GM23338 (cell line): ENCODE measurements around the gene DNM2. TPM values are rescaled to one million over a fixed set of nuclear protein-coding genes. Genes with fewer than 3 reads are reported as not detected.

Source experiments
- ATAC-seq: fragments of 200-7000 bp; cut with Tn5 transposase; 3 replicates; pipeline ENCODE4 v1.9.1; 2020
- DNase-seq: peaks from one replicate; pipeline ENCODE4 v3.0.0-alpha.2; 2015; ENCODE audit warnings: low spot score
- H2AFZ ChIP-seq: fragments of 200-600 bp; sonication (generic); 2 replicates; pipeline ENCODE4 v1.8.0; 2016; ENCODE audit warnings: antibody characterized with exemption, mild to moderate bottlenecking, moderate library complexity
- H3F3A ChIP-seq: fragments of 200-600 bp; sonication (generic); replicated peaks from 2 replicates; pipeline ENCODE4 v1.8.0; 2017; ENCODE audit warnings: antibody characterized with exemption, mixed run types, low read depth
- H3K27ac ChIP-seq: fragments of 200-600 bp; sonication (generic); 2 replicates; pipeline ENCODE4 v1.6.1; 2016; ENCODE audit warnings: low read depth
- H3K27me3 ChIP-seq: fragments of 200-600 bp; sonication (generic); 2 replicates; pipeline ENCODE4 v1.8.0; 2016; ENCODE audit warnings: mild to moderate bottlenecking, mixed run types, moderate library complexity; ENCODE audit not compliant: insufficient read depth
- H3K36me3 ChIP-seq: fragments of 200-600 bp; sonication (generic); 2 replicates; pipeline ENCODE4 v1.8.0; 2016; ENCODE audit warnings: mild to moderate bottlenecking; ENCODE audit not compliant: insufficient read depth
- H3K4me1 ChIP-seq: fragments of 200-600 bp; sonication (generic); 2 replicates; pipeline ENCODE4 v1.8.0; 2016; ENCODE audit warnings: mild to moderate bottlenecking, moderate library complexity; ENCODE audit not compliant: insufficient read depth
- H3K4me2 ChIP-seq: fragments of 200-600 bp; sonication (generic); 2 replicates; pipeline ENCODE4 v1.7.1; 2017; ENCODE audit warnings: mixed run types
- H3K4me3 ChIP-seq: fragments of 200-600 bp; sonication (generic); 2 replicates; pipeline ENCODE4 v1.6.1; 2016; ENCODE audit warnings: mixed run types
- H3K79me2 ChIP-seq: fragments of 200-600 bp; sonication (generic); replicated peaks from 2 replicates; pipeline ENCODE4 v1.8.0; 2017; ENCODE audit warnings: mild to moderate bottlenecking; ENCODE audit not compliant: insufficient read depth
- H3K9me2 ChIP-seq: fragments of 200-600 bp; sonication (generic); 2 replicates; pipeline ENCODE4 v1.8.0; 2017; ENCODE audit not compliant: insufficient read depth
- H4K20me1 ChIP-seq: fragments of 200-600 bp; sonication (generic); replicated peaks from 2 replicates; pipeline ENCODE4 v1.8.0; 2017; ENCODE audit warnings: mild to moderate bottlenecking; ENCODE audit not compliant: insufficient read depth
- H3K27ac Mint-ChIP-seq: 2 replicates; pipeline ENCODE4 v1.8.0; 2020; ENCODE audit warnings: inconsistent platforms, mild to moderate bottlenecking, moderate library complexity, mixed read lengths
- H3K27me3 Mint-ChIP-seq: 3 replicates; pipeline ENCODE4 v1.8.0; 2022; ENCODE audit warnings: low read depth, mild to moderate bottlenecking, moderate library complexity, mixed read lengths, inconsistent platforms; ENCODE audit not compliant: insufficient read depth, poor library complexity
- H3K36me3 Mint-ChIP-seq: 3 replicates; pipeline ENCODE4 v1.8.0; 2021; ENCODE audit warnings: low read depth, mild to moderate bottlenecking, inconsistent platforms, moderate library complexity, mixed read lengths
- H3K4me1 Mint-ChIP-seq: 3 replicates; pipeline ENCODE4 v1.8.0; 2020; ENCODE audit warnings: mild to moderate bottlenecking, inconsistent platforms, mixed read lengths
- H3K4me3 Mint-ChIP-seq: 3 replicates; pipeline ENCODE4 v1.8.0; 2021; ENCODE audit warnings: moderate library complexity, mild to moderate bottlenecking, inconsistent platforms, mixed read lengths
- H3K9me3 Mint-ChIP-seq: 3 replicates; pipeline ENCODE4 v1.8.0; 2020; ENCODE audit warnings: moderate library complexity, mild to moderate bottlenecking, inconsistent platforms, mixed read lengths
- CREB1 ChIP-seq: fragments of 250-450 bp; sonication (Bioruptor Pico); IDR thresholded peaks from 2 replicates; pipeline ENCODE4 v1.5.0; 2020; ENCODE audit warnings: low read depth, mild to moderate bottlenecking, moderate library complexity
- CTCF ChIP-seq, 2 experiments: fragments of 200-600 bp in 1 of 2; sonication (generic) in 1 of 2; conservative IDR thresholded peaks; 2 replicates each; pipeline versions ENCODE4 v1.5.1 to v1.6.1; 2016 to 2017; ENCODE audit warnings: antibody characterized with exemption in 2 of 2, low read depth in 2 of 2, mild to moderate bottlenecking in 2 of 2, moderate library complexity in 1 of 2
- ETS1 ChIP-seq: IDR thresholded peaks from 2 replicates; pipeline ENCODE4 v1.6.1; 2016; ENCODE audit warnings: antibody characterized with exemption
- EZH2 ChIP-seq: fragments of 200-600 bp; sonication (generic); IDR thresholded peaks from one replicate; pipeline ENCODE4 v1.8.0; 2017; ENCODE audit warnings: antibody characterized with exemption, mild to moderate bottlenecking, low read depth; ENCODE audit not compliant: unreplicated experiment
- EZH2phosphoT487 ChIP-seq: fragments of 200-600 bp; sonication (generic); IDR thresholded peaks from one replicate; pipeline ENCODE4 v1.8.1; 2018; ENCODE audit warnings: antibody characterized with exemption; ENCODE audit not compliant: unreplicated experiment
- JUNB ChIP-seq: IDR thresholded peaks from one replicate; pipeline ENCODE4 v1.6.1; 2016; ENCODE audit warnings: antibody characterized with exemption; ENCODE audit not compliant: unreplicated experiment
- NANOG ChIP-seq: IDR thresholded peaks from 2 replicates; pipeline ENCODE4 v1.6.1; 2016; ENCODE audit warnings: antibody characterized with exemption, borderline replicate concordance
- POLR2AphosphoS5 ChIP-seq: IDR thresholded peaks from 2 replicates; pipeline ENCODE4 v1.6.1; 2016; ENCODE audit warnings: antibody characterized with exemption, low read depth
- REST ChIP-seq: IDR thresholded peaks from one replicate; pipeline ENCODE4 v1.6.1; 2018; ENCODE audit warnings: antibody characterized with exemption; ENCODE audit not compliant: unreplicated experiment
- STAT1 ChIP-seq: IDR thresholded peaks from one replicate; pipeline ENCODE4 v1.6.1; 2016; ENCODE audit warnings: antibody characterized with exemption; ENCODE audit not compliant: unreplicated experiment
- ZNF114 ChIP-seq: fragments of 250-450 bp; sonication (Bioruptor Pico); IDR thresholded peaks from 2 replicates; pipeline ENCODE4 v1.5.0; 2020; ENCODE audit warnings: mild to moderate bottlenecking, moderate library complexity
- ZNF331 ChIP-seq: fragments of 250-450 bp; sonication (Bioruptor Pico); IDR thresholded peaks from 2 replicates; pipeline ENCODE4 v1.5.0; 2020; ENCODE audit warnings: low read depth, mild to moderate bottlenecking, moderate library complexity
- ZNF462 ChIP-seq: fragments of 250-450 bp; sonication (Bioruptor Pico); IDR thresholded peaks from 2 replicates; pipeline ENCODE4 v1.5.0; 2020; ENCODE audit warnings: mild to moderate bottlenecking, moderate library complexity
- polyA plus RNA-seq: library from polyadenylated mRNA; unstranded; fragments of >200 nt; fragmentation: Nextera tagmentation; extraction: Ambion mirVana; gene quantifications from 2 replicates; pipeline ENCODE4 v1.2.1, GENCODE V29; 2016
- total RNA-seq: library from RNA; depleted of rRNA; stranded (reverse); fragments of >200 nt; shearing (Covaris generic); gene quantifications from 2 replicates; pipeline ENCODE4 v1.2.3, GENCODE V29; 2014

The DNM2 gene
- total and polyA plus RNA-seq, 2 experiments from 2014 or later = 40.7 to 138 TPM

- H3K36me3 ChIP-seq = no peaks in the 10 kb centered on the region
- no peak for TF ChIP-seq STAT1
- no peak for TF ChIP-seq CTCF (conservative IDR thresholded peaks at IDR 0.05; ENCODE audit: low read depth in 2 of 2)
- no peak for TF ChIP-seq ETS1
- TF ChIP-seq JUNB = no peak
- no peak for TF ChIP-seq ZNF462
- TF ChIP-seq EZH2phosphoT487 = no peak
- TF ChIP-seq EZH2 = no peak
- no peak for TF ChIP-seq ZNF114 (CRISPR knock-in tag)
- TF ChIP-seq REST = no peak
- no peak for TF ChIP-seq POLR2AphosphoS5
- no peak for TF ChIP-seq NANOG
- TF ChIP-seq ZNF331 (CRISPR knock-in tag) = no peak
- no peak for TF ChIP-seq CREB1 (CRISPR knock-in tag)
- no peak overlapping the region for H3K4me2 ChIP-seq
- H3K79me2 ChIP-seq = no peaks in the 10 kb centered on the region
- H3K27ac Mint-ChIP-seq = no peak overlapping the region
- peaks cover 17% of the 10 kb centered on the region for H3K27me3 Mint-ChIP-seq
- no peak for DNase-seq
- no peak for ATAC-seq
- H3K27me3 ChIP-seq = no peaks in the 10 kb centered on the region
- H2AFZ ChIP-seq = no peak overlapping the region
- H3K9me2 ChIP-seq = no peaks in the 10 kb centered on the region
- no peaks in the 10 kb centered on the region for H3K4me1 ChIP-seq
- no peaks in the 10 kb centered on the region for H3K9me3 Mint-ChIP-seq
- H3K4me1 Mint-ChIP-seq = no peaks in the 10 kb centered on the region
- no peak overlapping the region for H3K4me3 Mint-ChIP-seq
- H3K27ac ChIP-seq = no peak overlapping the region
- peaks cover 32% of the 10 kb centered on the region for H3K36me3 Mint-ChIP-seq
- no peaks in the 10 kb centered on the region for H4K20me1 ChIP-seq
- no peaks in the 10 kb centered on the region for H3F3A ChIP-seq
- H3K4me3 ChIP-seq = no peak overlapping the region
Observed at GRCh38 chr19:10818301-10819123, 100.6 kb downstream of the DNM2 start.
